Spinal cord (tissue), 10 donors: ENCODE data around the gene PPP1R9B. TPM values are rescaled to one million over a fixed set of nuclear protein-coding genes. Genes with fewer than 3 reads are reported as not detected.

Experiments used
- DNase-seq, 6 donors: peaks; one replicate each; pipeline versions ENCODE4 v3.0.0 to v3.0.0-alpha.2; 2013 to 2015; ENCODE audit warnings: low spot score in 6 of 6, low read depth in 4 of 6
- H3K27ac ChIP-seq: one replicate; pipeline ENCODE4 v1.5.1; 2013; ENCODE audit warnings: low read depth, low read length, control low read depth
- H3K27me3 ChIP-seq: one replicate; pipeline ENCODE4 v1.6.1; 2013; ENCODE audit warnings: low read length; ENCODE audit not compliant: control insufficient read depth, insufficient read depth
- H3K36me3 ChIP-seq: one replicate; pipeline ENCODE4 v1.6.1; 2013; ENCODE audit warnings: low read length; ENCODE audit not compliant: control insufficient read depth, insufficient read depth
- H3K4me1 ChIP-seq: one replicate; pipeline ENCODE4 v1.6.1; 2013; ENCODE audit warnings: low read length; ENCODE audit not compliant: control insufficient read depth, insufficient read depth
- H3K4me3 ChIP-seq: one replicate; pipeline ENCODE4 v1.5.1; 2013; ENCODE audit warnings: low read depth, low read length, control low read depth
- H3K9me3 ChIP-seq: one replicate; pipeline ENCODE4 v1.6.1; 2013; ENCODE audit warnings: low read length; ENCODE audit not compliant: control insufficient read depth, insufficient read depth
- WGBS: methylation state at CpG from one replicate; pipeline ENCODE4 v1.1.5; 2013; ENCODE audit warnings: missing lambda C conversion rate; ENCODE audit not compliant: insufficient coverage; 5-methylcytosine and 5-hydroxymethylcytosine counted together
- polyA plus RNA-seq, 2 donors: library from polyadenylated mRNA; unstranded; fragments of 120-200 nt; gene quantifications; one replicate each; pipeline ENCODE4 v1.2.1, GENCODE V29; 2013; ENCODE audit not compliant: insufficient read length in 2 of 2
- total RNA-seq, 2 donors: library from RNA; depleted of rRNA in 1 of 2; stranded (reverse); fragments of 120-200 nt in 1 of 2; fragments of >200 nt in 1 of 2; gene quantifications; one replicate each; pipeline versions ENCODE4 v1.2.3 to v1.2.4, GENCODE V29; 2013 to 2014
- donor health status: healthy.

Gene PPP1R9B
- total and polyA plus RNA-seq, 4 donors = 23.7 to 102 (median 71.2) TPM

DNA sequence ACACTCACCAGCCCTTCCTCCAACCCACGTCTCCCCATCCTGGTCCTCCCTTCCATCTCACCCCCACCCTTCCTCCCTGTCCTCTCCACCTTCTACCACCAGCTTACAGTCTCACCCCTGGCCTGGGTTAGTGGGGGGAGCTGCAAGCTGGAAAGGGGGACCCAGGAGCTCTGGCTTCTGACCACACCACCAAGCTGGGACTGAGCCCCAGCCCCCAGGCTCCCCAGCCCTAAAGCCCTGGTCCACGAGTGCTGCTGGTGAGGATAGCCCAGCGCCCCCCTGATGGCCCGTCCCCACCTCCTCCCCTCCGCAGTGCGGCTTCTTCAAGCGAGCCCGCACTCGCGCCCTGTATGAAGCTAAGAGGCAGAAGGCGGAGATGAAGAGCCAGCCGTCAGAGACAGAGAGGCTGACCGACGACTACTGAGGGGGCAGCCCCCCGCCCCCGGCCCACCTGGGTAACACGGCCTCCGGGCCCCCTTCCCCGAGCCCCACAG, 62.5 kb downstream of the PPP1R9B start:
- WGBS = 82% methylated on average over 18 of the region's 19 CpGs
- no peak overlapping the region for H3K4me3 ChIP-seq
- no peaks in the 10 kb centered on the region for H3K4me1 ChIP-seq
- no peaks in the 10 kb centered on the region for H3K27me3 ChIP-seq
- no peak for DNase-seq
- H3K9me3 ChIP-seq = no peaks in the 10 kb centered on the region
- peaks cover 33% of the 10 kb centered on the region for H3K36me3 ChIP-seq
- no peak overlapping the region for H3K27ac ChIP-seq

- Histone ChIP-seq H3K9me3 (no peaks in the 10 kb centered on the region), H3K27ac (no peak overlapping the region), H3K4me3 (no peak overlapping the region), H3K4me1 (no peaks in the 10 kb centered on the region), H3K36me3 (peaks cover 34% of the 10 kb centered on the region), H3K27me3 (no peaks in the 10 kb centered on the region)
- peak in 4 of 6 donors; percentile 9 to 71 (median 39) for DNase-seq
- WGBS = 41% methylated on average over 9 of the region's 10 CpGs
These were observed 63.1 kb downstream of the PPP1R9B start for GRCh38 chr17:50087246-50087911.

Other genes starting within 250 kb of the PPP1R9B start
- not detected for gene DLX4, start 181.5 kb downstream of the PPP1R9B start, total RNA-seq
- gene DLX4, start 181.5 kb downstream of the PPP1R9B start, polyA plus RNA-seq = under 1 TPM in 1 of 2 donors, not detected in 1; 0.42 TPM
- under 1 TPM in 1 of 2 donors, not detected in 1; 0.44 TPM for gene DLX3, start 155.5 kb downstream of the PPP1R9B start, total RNA-seq
- gene DLX3, start 155.5 kb downstream of the PPP1R9B start, polyA plus RNA-seq = under 1 TPM; 0.10 to 0.39 TPM
- 10 to 100 TPM; 23.4 to 28.3 TPM for gene ITGA3, start 94.6 kb downstream of the PPP1R9B start, total RNA-seq
- 10 to 100 TPM; 23.5 to 34.4 TPM for gene ITGA3, start 94.6 kb downstream of the PPP1R9B start, polyA plus RNA-seq
- 10 to 100 TPM; 14.7 to 32.6 TPM for gene PDK2, start 55.3 kb downstream of the PPP1R9B start, total RNA-seq
- gene PDK2, start 55.3 kb downstream of the PPP1R9B start, polyA plus RNA-seq = 10 to 100 TPM; 52.8 to 56.1 TPM
- gene SAMD14, start 20.5 kb downstream of the PPP1R9B start, total RNA-seq = 10 to 100 TPM; 13.2 to 14.6 TPM
- gene SAMD14, start 20.5 kb downstream of the PPP1R9B start, polyA plus RNA-seq = 10 to 100 TPM; 79.3 to 91.6 TPM
- under 1 TPM; 0.72 to 0.99 TPM for gene SGCA, start 15.3 kb upstream of the PPP1R9B start, total RNA-seq
- gene SGCA, start 15.3 kb upstream of the PPP1R9B start, polyA plus RNA-seq = 1 to 10 TPM; 1.4 to 3.0 TPM
- gene COL1A1, start 51.0 kb upstream of the PPP1R9B start, total RNA-seq = 1,000 to 10,000 TPM; 1,525 to 2,315 TPM
- gene COL1A1, start 51.0 kb upstream of the PPP1R9B start, polyA plus RNA-seq = 1,000 to 10,000 TPM in 1 of 2 donors, 100 to 1,000 TPM in 1; 586 to 1,058 TPM
- gene TMEM92, start 123.8 kb upstream of the PPP1R9B start, total RNA-seq = 1 to 10 TPM; 1.2 to 3.3 TPM
- gene TMEM92, start 123.8 kb upstream of the PPP1R9B start, polyA plus RNA-seq = 1 to 10 TPM in 1 of 2 donors, under 1 TPM in 1; 0.49 to 3.0 TPM
- 10 to 100 TPM; 15.8 to 35.9 TPM for gene XYLT2, start 195.4 kb upstream of the PPP1R9B start, total RNA-seq
- 10 to 100 TPM; 15.3 to 26.3 TPM for gene XYLT2, start 195.4 kb upstream of the PPP1R9B start, polyA plus RNA-seq
- 10 to 100 TPM; 45.3 to 98.7 TPM for gene MRPL27, start 222.5 kb upstream of the PPP1R9B start, total RNA-seq
- gene MRPL27, start 222.5 kb upstream of the PPP1R9B start, polyA plus RNA-seq = 10 to 100 TPM; 70.1 to 76.7 TPM
- 1 to 10 TPM; 3.1 to 5.5 TPM for gene EME1, start 222.6 kb upstream of the PPP1R9B start, total RNA-seq
- gene EME1, start 222.6 kb upstream of the PPP1R9B start, polyA plus RNA-seq = 1 to 10 TPM; 6.8 to 7.5 TPM
- 10 to 100 TPM; 45.7 to 47.7 TPM for gene LRRC59, start 246.8 kb upstream of the PPP1R9B start, total RNA-seq
- 10 to 100 TPM; 60.7 to 63.9 TPM for gene LRRC59, start 246.8 kb upstream of the PPP1R9B start, polyA plus RNA-seq